HepG2 (cell line): ENCODE data around the gene QSOX1. TPM values are rescaled to one million over a fixed set of nuclear protein-coding genes. Genes with fewer than 3 reads are reported as not detected.

Experiments used
- ATAC-seq: fragments of 200-7000 bp; cut with Tn5 transposase; 3 replicates; pipeline ENCODE4 v1.9.1; 2020; ENCODE audit warnings: mild to moderate bottlenecking, moderate library complexity
- BruUV-seq: library from RNA; stranded (reverse); fragments of 400-500 nt; replicated peaks from 2 replicates; lab custom pipeline; 2021; lab: Mats Ljungman, UMichigan
- CTCF ChIA-PET: fragments of 300-600 bp; formaldehyde crosslinking; extraction: SDS; loops from one replicate; lab custom pipeline; 2021; ENCODE audit warnings: low total read pairs, inconsistent platforms, low intra/inter-chr PET ratio; lab: Yijun Ruan, JAX
- POLR2A ChIA-PET: fragments of 350-600 bp; sonication (Branson Sonifier 250); formaldehyde crosslinking; loops from one replicate; lab custom pipeline; 2020; ENCODE audit warnings: antibody characterized with exemption, inconsistent platforms; lab: Yijun Ruan, JAX
- DNase-seq: peaks from one replicate; pipeline ENCODE4 v3.0.0-alpha.2; 2015; ENCODE audit warnings: low spot score
- FAIRE-seq: peaks from 3 replicates; lab custom pipeline; 2011; peaks lifted over from hg19 to GRCh38; lab: Jason Lieb, UNC
- H2AFZ ChIP-seq: one replicate; pipeline ENCODE4 v1.6.1; 2011; ENCODE audit warnings: low read length, inconsistent platforms
- H3K27ac ChIP-seq: fragments of 300-600 bp; 3 replicates; pipeline ENCODE4 v1.8.0; 2011; ENCODE audit warnings: mixed run types, mild to moderate bottlenecking, mixed read lengths, low read length, inconsistent platforms; ENCODE audit not compliant: insufficient read depth; ENCODE audit errors: extremely low read length
- H3K27me3 ChIP-seq, 2 experiments: fragments of 200-600 bp in 1 of 2; 2 replicates in 1 of 2; 3 replicates in 1 of 2; pipeline versions ENCODE4 v1.6.0 to v1.8.0; 2011; ENCODE audit warnings: low read length in 2 of 2, mild to moderate bottlenecking in 2 of 2, moderate library complexity in 2 of 2, inconsistent platforms in 1 of 2; ENCODE audit not compliant: insufficient read depth in 2 of 2, control insufficient read depth in 1 of 2
- H3K36me3 ChIP-seq, 2 experiments: fragments of 200-600 bp in 1 of 2; replicated peaks in 1 of 2; 2 replicates in 1 of 2; 3 replicates in 1 of 2; pipeline versions ENCODE4 v1.5.1 to v1.8.0; 2011; ENCODE audit warnings: low read length in 2 of 2, inconsistent platforms in 1 of 2; ENCODE audit not compliant: insufficient read depth in 2 of 2, control insufficient read depth in 1 of 2
- H3K4me1 ChIP-seq: 2 replicates; pipeline ENCODE4 v1.5.1; 2012; ENCODE audit warnings: low read length, inconsistent platforms; ENCODE audit not compliant: insufficient read depth
- H3K4me2 ChIP-seq: 2 replicates; pipeline ENCODE4 v1.6.0; 2011; ENCODE audit warnings: low read depth, low read length, inconsistent platforms
- H3K4me3 ChIP-seq, 3 experiments: fragments of 200-600 bp in 1 of 3; sonication (generic), shearing (Covaris generic) in 1 of 3; replicated peaks in 1 of 3; 2 replicates each; pipeline ENCODE4 v1.5.1; 2011 to 2016; ENCODE audit warnings: low read length in 3 of 3, inconsistent platforms in 2 of 3, low read depth in 2 of 3, mild to moderate bottlenecking in 2 of 3, control low read depth in 1 of 3, mixed read lengths in 1 of 3; ENCODE audit not compliant: insufficient read depth in 1 of 3
- H3K79me2 ChIP-seq: one replicate; pipeline ENCODE4 v1.6.1; 2011; ENCODE audit warnings: low read length, inconsistent platforms; ENCODE audit not compliant: insufficient read depth
- H3K9ac ChIP-seq: 2 replicates; pipeline ENCODE4 v1.6.0; 2011; ENCODE audit warnings: mild to moderate bottlenecking, low read depth, low read length, inconsistent platforms; ENCODE audit not compliant: insufficient read depth
- H3K9me3 ChIP-seq: 2 replicates; pipeline ENCODE4 v1.5.1; 2012; ENCODE audit warnings: mild to moderate bottlenecking, low read length
- H4K20me1 ChIP-seq: 2 replicates; pipeline ENCODE4 v1.6.0; 2011; ENCODE audit warnings: inconsistent platforms, mild to moderate bottlenecking, low read length, moderate library complexity; ENCODE audit not compliant: insufficient read depth
- KLF13 ChIP-seq: sonication (generic); formaldehyde crosslinking; IDR thresholded peaks from 2 replicates; pipeline ENCODE4 v1.4.0; 2020; ENCODE audit warnings: mild to moderate bottlenecking, missing genetic modification reagents
- NFIC ChIP-seq: IDR thresholded peaks from 2 replicates; pipeline ENCODE4 v1.6.1; 2012; ENCODE audit warnings: mild to moderate bottlenecking, low read length, inconsistent platforms
- NR2F1 ChIP-seq, 2 experiments: fragments of 450-650 bp in 1 of 2; formaldehyde crosslinking in 1 of 2; IDR thresholded peaks; 2 replicates each; pipeline versions ENCODE4 v1.5.0 to v1.6.1; 2016 to 2020; ENCODE audit warnings: mild to moderate bottlenecking in 1 of 2, missing compliant biosample characterization in 1 of 2, missing genetic modification reagents in 1 of 2, moderate library complexity in 1 of 2
- PRMT3 ChIP-seq: sonication (generic); formaldehyde crosslinking; IDR thresholded peaks from 2 replicates; pipeline ENCODE4 v1.8.1; 2022; ENCODE audit warnings: low read depth, mild to moderate bottlenecking, moderate library complexity, missing genetic modification reagents, borderline replicate concordance
- WGBS: methylation state at CpG from one replicate; pipeline ENCODE4 v1.1.6; 2017; ENCODE audit warnings: low lambda C conversion rate; 5-methylcytosine and 5-hydroxymethylcytosine counted together
- in situ Hi-C: cut with HindIII; loops from 2 replicates; pipeline ENCODE4 v1.10.0; 2017; ENCODE audit warnings: low pct_unique_long_range_greater_than_20kb; ENCODE audit not compliant: extremely low pct_ligation_motif_present
- intact Hi-C: fragments of 100-400 bp; cut with micrococcal nuclease; formaldehyde crosslinking; loops from one replicate; pipeline ENCODE4 v1.10.0; 2022; ENCODE audit not compliant: unreplicated experiment
- polyA plus RNA-seq, 8 experiments: library from polyadenylated mRNA; depleted of rRNA in 3 of 8; stranded (reverse) in 7 of 8; unstranded in 1 of 8; fragments of >200 nt; fragmentation: Illumina TruSeq in 4 of 8; extraction: Trizol in 4 of 8; gene quantifications; 2 replicates each; pipeline versions ENCODE4 v1.2.1 to v1.2.3, GENCODE V29; 2011 to 2016; ENCODE audit warnings: low read depth in 4 of 8, missing spikeins in 1 of 8, mixed read lengths in 1 of 8; ENCODE audit not compliant: insufficient read depth in 1 of 8
- total RNA-seq, 5 experiments: library from RNA; depleted of rRNA; stranded (reverse); fragments of >200 nt; fragmentation: Illumina TruSeq; extraction: Trizol; gene quantifications; 2 replicates each; pipeline ENCODE4 v1.2.3, GENCODE V29; 2016; ENCODE audit warnings: low read depth in 1 of 5
- TF ChIP-seq, protein P1 (sequence below): sonication (generic); formaldehyde crosslinking; conservative IDR thresholded peaks from 2 replicates; pipeline ENCODE4 v1.4.0; 2020; ENCODE audit warnings: missing genetic modification reagents
- TF ChIP-seq, protein P2 (sequence below): sonication (generic); formaldehyde crosslinking; IDR thresholded peaks from 2 replicates; pipeline ENCODE4 v1.4.0; 2020; ENCODE audit warnings: mild to moderate bottlenecking, missing genetic modification reagents
- TF ChIP-seq, protein P3 (sequence below): sonication (generic); formaldehyde crosslinking; IDR thresholded peaks from 2 replicates; pipeline ENCODE4 v1.4.0; 2020; ENCODE audit warnings: missing genetic modification reagents, borderline replicate concordance

Gene QSOX1
- total and polyA plus RNA-seq, 2 of the 13 experiments (the other 11 are each of a cell fraction or from before 2014, with no cell fraction given): 6.8 to 40.2 TPM

DNA sequence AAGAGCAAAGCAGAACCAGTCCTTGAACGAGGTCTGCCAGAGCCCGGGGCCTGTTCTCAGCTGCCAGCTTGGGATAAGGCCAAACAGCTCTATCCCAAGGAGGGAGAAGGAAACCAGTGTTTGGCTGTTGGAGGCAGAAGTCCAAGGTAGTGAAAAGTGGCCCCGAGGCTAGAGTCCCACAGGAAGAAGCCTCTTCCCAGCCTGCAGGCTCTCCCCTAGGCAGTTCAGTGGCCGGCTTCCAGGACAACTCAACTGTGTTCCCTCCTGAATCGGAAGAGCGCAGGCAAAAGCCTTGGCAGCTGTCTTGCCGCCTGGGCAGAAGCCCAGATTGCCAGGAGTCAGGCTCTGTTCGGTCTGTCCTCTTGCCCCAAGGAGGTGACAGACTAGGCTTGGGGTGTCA is 19.3 kb downstream of the QSOX1 start (continued):
- TF ChIP-seq, protein P1, sequence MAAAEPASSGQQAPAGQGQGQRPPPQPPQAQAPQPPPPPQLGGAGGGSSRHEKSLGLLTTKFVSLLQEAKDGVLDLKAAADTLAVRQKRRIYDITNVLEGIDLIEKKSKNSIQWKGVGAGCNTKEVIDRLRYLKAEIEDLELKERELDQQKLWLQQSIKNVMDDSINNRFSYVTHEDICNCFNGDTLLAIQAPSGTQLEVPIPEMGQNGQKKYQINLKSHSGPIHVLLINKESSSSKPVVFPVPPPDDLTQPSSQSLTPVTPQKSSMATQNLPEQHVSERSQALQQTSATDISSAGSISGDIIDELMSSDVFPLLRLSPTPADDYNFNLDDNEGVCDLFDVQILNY (CRISPR knock-in tag): no peak
- no peak for TF ChIP-seq NR2F1 (CRISPR knock-in tag; IDR thresholded peaks at IDR 0.05)
- no peak for TF ChIP-seq KLF13 (CRISPR knock-in tag)
- TF ChIP-seq NFIC: no peak

DNA sequence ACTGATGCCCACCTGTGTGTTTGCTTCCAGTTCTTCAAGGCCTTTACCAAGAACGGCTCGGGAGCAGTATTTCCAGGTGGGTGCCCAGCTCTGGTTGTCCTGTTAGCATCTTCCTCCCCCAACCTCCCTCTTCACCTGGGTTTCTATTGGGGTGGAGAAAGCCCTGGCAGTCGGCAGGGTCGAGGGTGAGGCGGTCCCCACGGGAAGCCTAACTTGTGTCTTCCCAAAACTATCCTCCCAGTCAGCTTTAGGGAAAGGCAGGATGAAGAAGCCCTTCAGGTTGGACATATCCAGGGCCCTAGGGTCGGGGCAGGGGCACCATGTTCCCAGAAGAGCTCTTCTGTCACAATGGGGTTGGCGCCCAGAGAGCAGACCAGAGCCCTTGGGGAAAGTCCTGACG is 20.6 kb downstream of the QSOX1 start:
- TF ChIP-seq, protein P2, sequence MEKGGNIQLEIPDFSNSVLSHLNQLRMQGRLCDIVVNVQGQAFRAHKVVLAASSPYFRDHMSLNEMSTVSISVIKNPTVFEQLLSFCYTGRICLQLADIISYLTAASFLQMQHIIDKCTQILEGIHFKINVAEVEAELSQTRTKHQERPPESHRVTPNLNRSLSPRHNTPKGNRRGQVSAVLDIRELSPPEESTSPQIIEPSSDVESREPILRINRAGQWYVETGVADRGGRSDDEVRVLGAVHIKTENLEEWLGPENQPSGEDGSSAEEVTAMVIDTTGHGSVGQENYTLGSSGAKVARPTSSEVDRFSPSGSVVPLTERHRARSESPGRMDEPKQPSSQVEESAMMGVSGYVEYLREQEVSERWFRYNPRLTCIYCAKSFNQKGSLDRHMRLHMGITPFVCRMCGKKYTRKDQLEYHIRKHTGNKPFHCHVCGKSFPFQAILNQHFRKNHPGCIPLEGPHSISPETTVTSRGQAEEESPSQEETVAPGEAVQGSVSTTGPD (CRISPR knock-in tag): no peak
- TF ChIP-seq, protein P3, sequence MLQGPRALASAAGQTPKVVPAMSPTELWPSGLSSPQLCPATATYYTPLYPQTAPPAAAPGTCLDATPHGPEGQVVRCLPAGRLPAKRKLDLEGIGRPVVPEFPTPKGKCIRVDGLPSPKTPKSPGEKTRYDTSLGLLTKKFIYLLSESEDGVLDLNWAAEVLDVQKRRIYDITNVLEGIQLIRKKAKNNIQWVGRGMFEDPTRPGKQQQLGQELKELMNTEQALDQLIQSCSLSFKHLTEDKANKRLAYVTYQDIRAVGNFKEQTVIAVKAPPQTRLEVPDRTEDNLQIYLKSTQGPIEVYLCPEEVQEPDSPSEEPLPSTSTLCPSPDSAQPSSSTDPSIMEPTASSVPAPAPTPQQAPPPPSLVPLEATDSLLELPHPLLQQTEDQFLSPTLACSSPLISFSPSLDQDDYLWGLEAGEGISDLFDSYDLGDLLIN (CRISPR knock-in tag): no peak
- TF ChIP-seq PRMT3 (CRISPR knock-in tag): no peak
- Histone ChIP-seq H3K4me2 (no peak overlapping the region), H2AFZ (no peak overlapping the region), H3K36me3 (no peaks in the 10 kb centered on the region), H3K79me2 (no peaks in the 10 kb centered on the region), H4K20me1 (no peaks in the 10 kb centered on the region), H3K4me3 (no peak overlapping the region), H3K9ac (no peak overlapping the region), H3K27me3 (no peaks in the 10 kb centered on the region), H3K9me3 (no peaks in the 10 kb centered on the region), H3K27ac (no peak overlapping the region), H3K4me1 (peaks cover 10% of the 10 kb centered on the region)
- FAIRE-seq (no peak), DNase-seq (no peak), ATAC-seq (no peak)
- in situ Hi-C loops: loop anchor here (10.0 kb wide), 1 partner anchor 460 kb away; no protein-coding TSS in a partner anchor
- BruUV-seq: no TSS peak
- intact Hi-C loops: no loop called here
- POLR2A ChIA-PET: no interaction called here
- CTCF ChIA-PET: no interaction called here
- WGBS: 61% methylated on average over 6 of the region's 9 CpGs
